MM.1S (cell line): ENCODE results near the gene SEMA3C.

Source experiments
- DNase-seq: peaks from one replicate; pipeline ENCODE4 v3.0.0-alpha.2; 2015
- H2AFZ ChIP-seq: fragments of 300-600 bp; sonication (generic); 2 replicates; pipeline ENCODE4 v1.6.0; 2016; ENCODE audit warnings: antibody characterized with exemption, low read length
- H3F3A ChIP-seq: fragments of 300-600 bp; sonication (generic); 2 replicates; pipeline ENCODE4 v1.6.1; 2016; ENCODE audit warnings: mild to moderate bottlenecking, antibody characterized with exemption, low read length, moderate library complexity, mixed read lengths; ENCODE audit not compliant: insufficient read depth
- H3K27ac ChIP-seq: fragments of 300-600 bp; sonication (generic); 2 replicates; pipeline ENCODE4 v1.5.1; 2016; ENCODE audit warnings: mild to moderate bottlenecking, low read length
- H3K27me3 ChIP-seq: fragments of 300-600 bp; sonication (generic); replicated peaks from 2 replicates; pipeline ENCODE4 v1.6.0; 2016; ENCODE audit warnings: low read length; ENCODE audit not compliant: insufficient read depth
- H3K36me3 ChIP-seq: fragments of 300-600 bp; sonication (generic); replicated peaks from 2 replicates; pipeline ENCODE4 v1.6.1; 2016; ENCODE audit warnings: mild to moderate bottlenecking, low read length, mixed read lengths; ENCODE audit not compliant: insufficient read depth
- H3K4me1 ChIP-seq: fragments of 300-600 bp; sonication (generic); 2 replicates; pipeline ENCODE4 v1.6.1; 2016; ENCODE audit warnings: low read length, mixed read lengths
- H3K4me2 ChIP-seq: fragments of 300-600 bp; sonication (generic); 2 replicates; pipeline ENCODE4 v1.6.0; 2016; ENCODE audit warnings: low read depth, low read length
- H3K4me3 ChIP-seq: fragments of 300-600 bp; sonication (generic); 2 replicates; pipeline ENCODE4 v1.5.1; 2016; ENCODE audit warnings: low read length, mixed read lengths
- H3K79me2 ChIP-seq: fragments of 300-600 bp; sonication (generic); 2 replicates; pipeline ENCODE4 v1.6.1; 2016; ENCODE audit warnings: mixed run types, low read length, mixed read lengths
- H3K9ac ChIP-seq: fragments of 300-600 bp; sonication (generic); 2 replicates; pipeline ENCODE4 v1.6.1; 2016; ENCODE audit warnings: low read length, mixed read lengths
- H3K9me2 ChIP-seq: fragments of 300-600 bp; sonication (generic); replicated peaks from 2 replicates; pipeline ENCODE4 v1.6.1; 2016; ENCODE audit warnings: mild to moderate bottlenecking, low read length, mixed read lengths; ENCODE audit not compliant: insufficient read depth
- H3K9me3 ChIP-seq: fragments of 300-600 bp; sonication (generic); replicated peaks from 2 replicates; pipeline ENCODE4 v1.6.1; 2016; ENCODE audit warnings: mild to moderate bottlenecking, low read length, mixed read lengths; ENCODE audit not compliant: insufficient read depth
- H4K20me1 ChIP-seq: fragments of 300-600 bp; sonication (generic); 2 replicates; pipeline ENCODE4 v1.6.1; 2016; ENCODE audit warnings: mild to moderate bottlenecking, low read length, moderate library complexity, mixed read lengths; ENCODE audit not compliant: insufficient read depth
- CTCF ChIP-seq: fragments of 300-600 bp; sonication (generic); IDR thresholded peaks from 2 replicates; pipeline ENCODE4 v1.5.1; 2016; ENCODE audit warnings: antibody characterized with exemption, low read length, mixed read lengths
- EZH2 ChIP-seq: fragments of 300-600 bp; sonication (generic); optimal IDR thresholded peaks from 2 replicates; pipeline ENCODE3; 2017; ENCODE audit warnings: low read depth, mild to moderate bottlenecking, antibody characterized with exemption, low read length, mixed read lengths
- EZH2phosphoT487 ChIP-seq: fragments of 300-600 bp; sonication (generic); IDR thresholded peaks from 2 replicates; pipeline ENCODE4 v1.6.1; 2018; ENCODE audit warnings: antibody characterized with exemption, low read length

Gene SEMA3C

GRCh38 chr7:80783678-80784327 lies 135.0 kb downstream of the SEMA3C start:
- peaks cover 21% of the 10 kb centered on the region for H3K4me1 ChIP-seq
- H3F3A ChIP-seq = no peaks in the 10 kb centered on the region
- no peak overlapping the region for H3K4me3 ChIP-seq
- H3K9ac ChIP-seq = no peak overlapping the region
- H3K27ac ChIP-seq = no peak overlapping the region
- H2AFZ ChIP-seq = no peak overlapping the region
- no peaks in the 10 kb centered on the region for H3K27me3 ChIP-seq
- H4K20me1 ChIP-seq = no peaks in the 10 kb centered on the region
- H3K36me3 ChIP-seq = no peaks in the 10 kb centered on the region
- no peaks in the 10 kb centered on the region for H3K9me2 ChIP-seq
- no peak for DNase-seq
- H3K9me3 ChIP-seq = no peaks in the 10 kb centered on the region
- TF ChIP-seq CTCF = no peak
- TF ChIP-seq EZH2 = no peak
- TF ChIP-seq EZH2phosphoT487 = no peak
- H3K79me2 ChIP-seq = no peaks in the 10 kb centered on the region
- H3K4me2 ChIP-seq = no peak overlapping the region

- no peak overlapping the region for H3K4me2 ChIP-seq
These were observed 135.6 kb downstream of the SEMA3C start for GRCh38 chr7:80783186-80783677.

GRCh38 chr7:80781561-80781979 lies 137.3 kb downstream of the SEMA3C start:
- DNase-seq = no peak
- no peaks in the 10 kb centered on the region for H3K9me2 ChIP-seq
- H3K9ac ChIP-seq = no peak overlapping the region
- H3K36me3 ChIP-seq = no peaks in the 10 kb centered on the region
- H3F3A ChIP-seq = no peaks in the 10 kb centered on the region
- H3K4me3 ChIP-seq = no peak overlapping the region
- no peaks in the 10 kb centered on the region for H3K79me2 ChIP-seq
- peaks cover 22% of the 10 kb centered on the region for H3K4me1 ChIP-seq
- H3K4me2 ChIP-seq = no peak overlapping the region
- no peaks in the 10 kb centered on the region for H3K27me3 ChIP-seq
- H2AFZ ChIP-seq = no peak overlapping the region
- no peak overlapping the region for H3K27ac ChIP-seq
- TF ChIP-seq EZH2 = no peak
- no peak for TF ChIP-seq EZH2phosphoT487
- no peak for TF ChIP-seq CTCF
- no peaks in the 10 kb centered on the region for H3K9me3 ChIP-seq
- H4K20me1 ChIP-seq = no peaks in the 10 kb centered on the region

More at GRCh38 chr7:80783186-80783677, 135.6 kb downstream of the SEMA3C start:
- Histone ChIP-seq H2AFZ (no peak overlapping the region), H4K20me1 (no peaks in the 10 kb centered on the region), H3K4me3 (no peak overlapping the region), H3K9me3 (no peaks in the 10 kb centered on the region), H3K27ac (no peak overlapping the region), H3K4me1 (peaks cover 21% of the 10 kb centered on the region), H3K9me2 (no peaks in the 10 kb centered on the region), H3K79me2 (no peaks in the 10 kb centered on the region), H3K27me3 (no peaks in the 10 kb centered on the region), H3F3A (no peaks in the 10 kb centered on the region), H3K36me3 (no peaks in the 10 kb centered on the region), H3K9ac (no peak overlapping the region)
- TF ChIP-seq CTCF (no peak), EZH2 (no peak), EZH2phosphoT487 (no peak)
- no peak for DNase-seq
